Panc1 (cell line): ENCODE data around the gene CIAO3. TPM values are rescaled to one million over a fixed set of nuclear protein-coding genes. Genes with fewer than 3 reads are reported as not detected.

Experiments used
- ATAC-seq: fragments of 200-7000 bp; cut with Tn5 transposase; 2 replicates; pipeline ENCODE4 v1.9.1; 2020; ENCODE audit warnings: mild to moderate bottlenecking, moderate library complexity
- BruUV-seq: library from RNA; stranded (reverse); fragments of 400-500 nt; replicated peaks from 2 replicates; lab custom pipeline; 2021; lab: Mats Ljungman, UMichigan
- CTCF ChIA-PET: fragments of 300-600 bp; sonication (Branson Sonifier 250); formaldehyde crosslinking; loops from one replicate; lab custom pipeline; 2022; ENCODE audit warnings: antibody characterized with exemption; lab: Charles Lee
- POLR2A ChIA-PET: fragments of 300-600 bp; sonication (Branson Sonifier 250); formaldehyde crosslinking; loops from one replicate; lab custom pipeline; 2022; ENCODE audit warnings: antibody characterized with exemption; lab: Charles Lee
- DNase-seq: peaks from one replicate; pipeline ENCODE4 v3.0.0-alpha.2; 2010; ENCODE audit warnings: low read depth, low spot score
- H3K27ac ChIP-seq: 2 replicates; pipeline ENCODE4 v1.5.1; 2011; ENCODE audit warnings: mild to moderate bottlenecking, low read length, inconsistent platforms
- H3K27me3 ChIP-seq: fragments of 200-500 bp; sonication (Bioruptor generic); 2 replicates; pipeline ENCODE4 v1.6.0; 2014; ENCODE audit warnings: low read length, inconsistent platforms; ENCODE audit not compliant: control insufficient read depth, insufficient read depth
- H3K36me3 ChIP-seq: fragments of 200-500 bp; sonication (Bioruptor generic); 2 replicates; pipeline ENCODE4 v1.5.1; 2014; ENCODE audit warnings: inconsistent platforms, mild to moderate bottlenecking, low read length, moderate library complexity; ENCODE audit not compliant: control insufficient read depth, insufficient read depth
- H3K4me1 ChIP-seq: 2 replicates; pipeline ENCODE4 v1.5.1; 2011; ENCODE audit warnings: inconsistent platforms, mild to moderate bottlenecking, low read length, moderate library complexity; ENCODE audit not compliant: control insufficient read depth, insufficient read depth
- H3K4me3 ChIP-seq, 2 experiments: 2 replicates each; pipeline ENCODE4 v1.5.1; 2011 to 2012; ENCODE audit warnings: low read depth in 2 of 2, low read length in 2 of 2, mild to moderate bottlenecking in 2 of 2, inconsistent platforms in 1 of 2, moderate library complexity in 1 of 2
- H3K9me3 ChIP-seq: fragments of 200-500 bp; sonication (Bioruptor generic); 2 replicates; pipeline ENCODE4 v1.5.1; 2014; ENCODE audit warnings: low read depth, mild to moderate bottlenecking, inconsistent platforms, low read length, moderate library complexity; ENCODE audit not compliant: control insufficient read depth, insufficient read depth
- CTCF ChIP-seq: fragments of 450-650 bp; IDR thresholded peaks from 2 replicates; pipeline ENCODE4 v1.5.1; 2017; ENCODE audit warnings: mild to moderate bottlenecking
- POLR2AphosphoS5 ChIP-seq: IDR thresholded peaks from 2 replicates; pipeline ENCODE4 v1.6.1; 2012; ENCODE audit warnings: mild to moderate bottlenecking, low read depth, low read length, moderate library complexity
- REST ChIP-seq, 2 experiments: IDR thresholded peaks; 2 replicates each; pipeline ENCODE4 v1.6.1; 2011 to 2012; ENCODE audit warnings: low read depth in 2 of 2, control low read depth in 1 of 2, low read length in 1 of 2, mild to moderate bottlenecking in 1 of 2, moderate library complexity in 1 of 2; ENCODE audit not compliant: insufficient read depth in 1 of 2
- SIN3A ChIP-seq: IDR thresholded peaks from 2 replicates; pipeline ENCODE4 v1.6.1; 2012; ENCODE audit warnings: low read depth, mild to moderate bottlenecking, low read length, moderate library complexity, borderline replicate concordance; ENCODE audit not compliant: insufficient read depth
- TCF7L2 ChIP-seq: IDR thresholded peaks from 2 replicates; pipeline ENCODE4 v1.6.1; 2011; ENCODE audit warnings: mild to moderate bottlenecking, low read depth, low read length, inconsistent platforms
- in situ Hi-C: cut with HindIII; loops from 2 replicates; pipeline ENCODE4 v1.10.0; 2016; ENCODE audit warnings: low sequenced_read_pairs, low pct_unique_long_range_greater_than_20kb
- intact Hi-C: fragments of 100-400 bp; cut with micrococcal nuclease; formaldehyde crosslinking; loops from one replicate; pipeline ENCODE4 v1.10.0; 2022; ENCODE audit not compliant: unreplicated experiment
- total RNA-seq: library from RNA; stranded (reverse); gene quantifications from one replicate; pipeline ENCODE4 v1.2.1, GENCODE V29; 2021; ENCODE audit not compliant: unreplicated experiment

CIAO3 gene
- total RNA-seq, 1 experiment from 2014 or later: 34.0 TPM

- Histone ChIP-seq H3K27me3 (no peaks in the 10 kb centered on the region), H3K9me3 (no peaks in the 10 kb centered on the region), H3K4me1 (peaks cover 16% of the 10 kb centered on the region), H3K36me3 (no peaks in the 10 kb centered on the region; the same call in 1 of the 2 replicates), H3K27ac (peak overlapping the region; percentile 17; the same call in 1 of the 2 replicates), H3K4me3 (no peak overlapping the region)
- intact Hi-C loops (no loop called here), in situ Hi-C loops (no loop called here)
- TF ChIP-seq REST (IDR thresholded peaks at IDR 0.05; ENCODE audit: insufficient read depth in 1 of 2, low read depth in 2 of 2, low read length in 1 of 2): no peak
- TF ChIP-seq POLR2AphosphoS5: no peak
- TF ChIP-seq CTCF: no peak
- no peak for TF ChIP-seq TCF7L2
- TF ChIP-seq SIN3A: no peak
- ATAC-seq: no peak
- POLR2A ChIA-PET: interaction anchor here (0.7 kb wide), 1 partner anchor 83 kb away, joined by 3 read pairs; no protein-coding TSS in a partner anchor
- BruUV-seq: no TSS peak
- CTCF ChIA-PET: interaction anchor here (0.6 to 2.1 kb wide), 2 partner anchors 12 to 425 kb away, joined by 7 to 10 read pairs; no protein-coding TSS in a partner anchor
- DNase-seq: no peak
These were observed 15.8 kb downstream of the CIAO3 start for GRCh38 chr16:725041-725376.

- Histone ChIP-seq H3K27ac (peak overlapping the region; percentile 17; the same call in 1 of the 2 replicates), H3K27me3 (no peaks in the 10 kb centered on the region), H3K4me1 (peaks cover 18% of the 10 kb centered on the region), H3K4me3 (no peak overlapping the region), H3K9me3 (no peaks in the 10 kb centered on the region), H3K36me3 (no peaks in the 10 kb centered on the region; the same call in 1 of the 2 replicates)
- intact Hi-C loops: no loop called here
- DNase-seq (no peak), ATAC-seq (no peak)
- CTCF ChIA-PET: interaction anchor here (0.5 to 2.1 kb wide), 3 partner anchors 12 to 426 kb away, joined by 6 to 10 read pairs (median 7); no protein-coding TSS in a partner anchor
- TF ChIP-seq SIN3A (no peak), REST (IDR thresholded peaks at IDR 0.05; ENCODE audit: insufficient read depth in 1 of 2, low read depth in 2 of 2, low read length in 1 of 2) (no peak), TCF7L2 (no peak), POLR2AphosphoS5 (no peak; the same call in 1 of the 2 replicates), CTCF (no peak)
- in situ Hi-C loops: no loop called here
- no TSS peak for BruUV-seq
- POLR2A ChIA-PET: interaction anchor here (0.5 to 0.8 kb wide), 3 partner anchors 11 to 84 kb away, joined by 3 to 4 read pairs (median 3); no protein-coding TSS in a partner anchor
These were observed 16.4 kb downstream of the CIAO3 start for GRCh38 chr16:724188-725040.
